MM.1S (cell line): ENCODE measurements around the gene CALHM2.

Experiments used
- DNase-seq: peaks from one replicate; pipeline ENCODE4 v3.0.0-alpha.2; 2015
- H2AFZ ChIP-seq: fragments of 300-600 bp; sonication (generic); 2 replicates; pipeline ENCODE4 v1.6.0; 2016; ENCODE audit warnings: antibody characterized with exemption, low read length
- H3F3A ChIP-seq: fragments of 300-600 bp; sonication (generic); 2 replicates; pipeline ENCODE4 v1.6.1; 2016; ENCODE audit warnings: mild to moderate bottlenecking, antibody characterized with exemption, low read length, moderate library complexity, mixed read lengths; ENCODE audit not compliant: insufficient read depth
- H3K27ac ChIP-seq: fragments of 300-600 bp; sonication (generic); 2 replicates; pipeline ENCODE4 v1.5.1; 2016; ENCODE audit warnings: mild to moderate bottlenecking, low read length
- H3K27me3 ChIP-seq: fragments of 300-600 bp; sonication (generic); replicated peaks from 2 replicates; pipeline ENCODE4 v1.6.0; 2016; ENCODE audit warnings: low read length; ENCODE audit not compliant: insufficient read depth
- H3K36me3 ChIP-seq: fragments of 300-600 bp; sonication (generic); replicated peaks from 2 replicates; pipeline ENCODE4 v1.6.1; 2016; ENCODE audit warnings: mild to moderate bottlenecking, low read length, mixed read lengths; ENCODE audit not compliant: insufficient read depth
- H3K4me1 ChIP-seq: fragments of 300-600 bp; sonication (generic); 2 replicates; pipeline ENCODE4 v1.6.1; 2016; ENCODE audit warnings: low read length, mixed read lengths
- H3K4me2 ChIP-seq: fragments of 300-600 bp; sonication (generic); 2 replicates; pipeline ENCODE4 v1.6.0; 2016; ENCODE audit warnings: low read depth, low read length
- H3K4me3 ChIP-seq: fragments of 300-600 bp; sonication (generic); 2 replicates; pipeline ENCODE4 v1.5.1; 2016; ENCODE audit warnings: low read length, mixed read lengths
- H3K79me2 ChIP-seq: fragments of 300-600 bp; sonication (generic); 2 replicates; pipeline ENCODE4 v1.6.1; 2016; ENCODE audit warnings: mixed run types, low read length, mixed read lengths
- H3K9ac ChIP-seq: fragments of 300-600 bp; sonication (generic); 2 replicates; pipeline ENCODE4 v1.6.1; 2016; ENCODE audit warnings: low read length, mixed read lengths
- H3K9me2 ChIP-seq: fragments of 300-600 bp; sonication (generic); replicated peaks from 2 replicates; pipeline ENCODE4 v1.6.1; 2016; ENCODE audit warnings: mild to moderate bottlenecking, low read length, mixed read lengths; ENCODE audit not compliant: insufficient read depth
- H3K9me3 ChIP-seq: fragments of 300-600 bp; sonication (generic); replicated peaks from 2 replicates; pipeline ENCODE4 v1.6.1; 2016; ENCODE audit warnings: mild to moderate bottlenecking, low read length, mixed read lengths; ENCODE audit not compliant: insufficient read depth
- H4K20me1 ChIP-seq: fragments of 300-600 bp; sonication (generic); 2 replicates; pipeline ENCODE4 v1.6.1; 2016; ENCODE audit warnings: mild to moderate bottlenecking, low read length, moderate library complexity, mixed read lengths; ENCODE audit not compliant: insufficient read depth
- CTCF ChIP-seq: fragments of 300-600 bp; sonication (generic); IDR thresholded peaks from 2 replicates; pipeline ENCODE4 v1.5.1; 2016; ENCODE audit warnings: antibody characterized with exemption, low read length, mixed read lengths
- EZH2 ChIP-seq: fragments of 300-600 bp; sonication (generic); optimal IDR thresholded peaks from 2 replicates; pipeline ENCODE3; 2017; ENCODE audit warnings: low read depth, mild to moderate bottlenecking, antibody characterized with exemption, low read length, mixed read lengths
- EZH2phosphoT487 ChIP-seq: fragments of 300-600 bp; sonication (generic); IDR thresholded peaks from 2 replicates; pipeline ENCODE4 v1.6.1; 2018; ENCODE audit warnings: antibody characterized with exemption, low read length

Gene CALHM2

GRCh38 chr10:103429647-103430046 lies 22.5 kb downstream of the CALHM2 start:
- DNase-seq = no peak
- no peak overlapping the region for H2AFZ ChIP-seq
- no peak for TF ChIP-seq CTCF
- no peak for TF ChIP-seq EZH2phosphoT487
- no peak for TF ChIP-seq EZH2
- no peaks in the 10 kb centered on the region for H3K9me3 ChIP-seq
- no peaks in the 10 kb centered on the region for H3K4me1 ChIP-seq
- no peak overlapping the region for H3K4me3 ChIP-seq
- H3K9ac ChIP-seq = no peak overlapping the region
- no peaks in the 10 kb centered on the region for H3F3A ChIP-seq
- no peaks in the 10 kb centered on the region for H4K20me1 ChIP-seq
- H3K4me2 ChIP-seq = no peak overlapping the region
- no peaks in the 10 kb centered on the region for H3K27me3 ChIP-seq
- 0 out of 2 replicates have a peak, but pooled peaks cover 2% of the 10 kb centered on the region for H3K79me2 ChIP-seq
- peaks cover 8% of the 10 kb centered on the region for H3K36me3 ChIP-seq
- no peak overlapping the region for H3K27ac ChIP-seq
- H3K9me2 ChIP-seq = no peaks in the 10 kb centered on the region

- no peaks in the 10 kb centered on the region for H3K27me3 ChIP-seq
- no peaks in the 10 kb centered on the region for H3K4me1 ChIP-seq
- DNase-seq = no peak
- TF ChIP-seq CTCF (no peak), EZH2 (no peak), EZH2phosphoT487 (no peak)
- no peak overlapping the region for H2AFZ ChIP-seq
- 0 out of 2 replicates have a peak, but pooled peaks cover 2% of the 10 kb centered on the region for H3K79me2 ChIP-seq
- no peak overlapping the region for H3K4me2 ChIP-seq
- no peak overlapping the region for H3K9ac ChIP-seq
- H3K27ac ChIP-seq = no peak overlapping the region
- H3F3A ChIP-seq = no peaks in the 10 kb centered on the region
- H4K20me1 ChIP-seq = no peaks in the 10 kb centered on the region
- no peak overlapping the region for H3K4me3 ChIP-seq
- H3K9me2 ChIP-seq = no peaks in the 10 kb centered on the region
- no peaks in the 10 kb centered on the region for H3K9me3 ChIP-seq
- H3K36me3 ChIP-seq = peaks cover 10% of the 10 kb centered on the region
These were observed 23.1 kb downstream of the CALHM2 start for GRCh38 chr10:103428989-103429643.

GRCh38 chr10:103427866-103428265 lies 24.3 kb downstream of the CALHM2 start:
- H3K27ac ChIP-seq = no peak overlapping the region
- no peak overlapping the region for H3K4me3 ChIP-seq
- H3K79me2 ChIP-seq = 0 out of 2 replicates have a peak, but pooled peaks cover 2% of the 10 kb centered on the region
- no peaks in the 10 kb centered on the region for H3F3A ChIP-seq
- H4K20me1 ChIP-seq = no peaks in the 10 kb centered on the region
- no peaks in the 10 kb centered on the region for H3K4me1 ChIP-seq
- no peaks in the 10 kb centered on the region for H3K27me3 ChIP-seq
- DNase-seq = no peak
- H3K9ac ChIP-seq = no peak overlapping the region
- no peaks in the 10 kb centered on the region for H3K9me2 ChIP-seq
- TF ChIP-seq EZH2 (no peak), CTCF (no peak), EZH2phosphoT487 (no peak)
- H3K4me2 ChIP-seq = no peak overlapping the region
- no peak overlapping the region for H2AFZ ChIP-seq
- peaks cover 10% of the 10 kb centered on the region for H3K36me3 ChIP-seq
- no peaks in the 10 kb centered on the region for H3K9me3 ChIP-seq
